ENCODE results near the gene RAB1B. TPM values are rescaled to one million over a fixed set of nuclear protein-coding genes. Genes with fewer than 3 reads are reported as not detected.
A peak's percentile ranks its signal among the peaks of the same experiment; 100 is the strongest.
"Not testable (repeated sequence)": the region's sequence is repeated elsewhere in the genome, so short reads cannot be mapped to it uniquely, and the experiment has no call there.

The RAB1B gene
- total RNA-seq, 1 donor from 2014 or later = 79.5 TPM

GRCh38 chr11:66299186-66299585, 30.7 kb downstream of the RAB1B start:
- DNase-seq (ENCODE audit: low read depth, low spot score) = no peak

GRCh38 chr11:66302656-66303055, 34.2 kb downstream of the RAB1B start:
- no peak for DNase-seq (ENCODE audit: low read depth, low spot score)

GRCh38 chr11:66309475-66309874, 41.0 kb downstream of the RAB1B start:
- no peak for DNase-seq (ENCODE audit: low read depth, low spot score)

- no peak for DNase-seq (ENCODE audit: low read depth, low spot score)
These were observed 41.9 kb downstream of the RAB1B start for GRCh38 chr11:66310324-66310723.

- not testable (repeated sequence) for DNase-seq (ENCODE audit: low read depth, low spot score)
These were observed 42.5 kb downstream of the RAB1B start for GRCh38 chr11:66310803-66311440.

GRCh38 chr11:66311470-66311964, 43.1 kb downstream of the RAB1B start:
- no peak for DNase-seq (ENCODE audit: low read depth, low spot score)

- peak; percentile 71 for DNase-seq (ENCODE audit: low read depth, low spot score)
These were observed 43.6 kb downstream of the RAB1B start for GRCh38 chr11:66311965-66312548.

GRCh38 chr11:66312549-66313320, 44.3 kb downstream of the RAB1B start:
- peak; percentile 81 for DNase-seq (ENCODE audit: low read depth, low spot score)

GRCh38 chr11:66313321-66314185, 45.1 kb downstream of the RAB1B start:
- DNase-seq (ENCODE audit: low read depth, low spot score) = no peak

GRCh38 chr11:66314186-66314501, 45.7 kb downstream of the RAB1B start:
- DNase-seq (ENCODE audit: low read depth, low spot score) = no peak

- no peak for DNase-seq (ENCODE audit: low read depth, low spot score)
These were observed 46.4 kb downstream of the RAB1B start for GRCh38 chr11:66314561-66315497.

GRCh38 chr11:66315498-66315885, 47.1 kb downstream of the RAB1B start:
- DNase-seq (ENCODE audit: low read depth, low spot score) = no peak

GRCh38 chr11:66315921-66316811, 47.7 kb downstream of the RAB1B start:
- no peak for DNase-seq (ENCODE audit: low read depth, low spot score)

- DNase-seq (ENCODE audit: low read depth, low spot score) = no peak
These were observed 48.4 kb downstream of the RAB1B start, which contains the start of gene CD248 for GRCh38 chr11:66316849-66317251. TSS of gene CD248 (minus strand) at chr11:66317044. CDS start at chr11:66317027, 17 bp downstream.

- no peak for DNase-seq (ENCODE audit: low read depth, low spot score)
These were observed 48.9 kb downstream of the RAB1B start for GRCh38 chr11:66317322-66317722.

- DNase-seq (ENCODE audit: low read depth, low spot score) = no peak
These were observed 49.5 kb downstream of the RAB1B start for GRCh38 chr11:66317723-66318599.

- DNase-seq (ENCODE audit: low read depth, low spot score) = no peak
These were observed 50.1 kb downstream of the RAB1B start for GRCh38 chr11:66318600-66318970.

GRCh38 chr11:66320289-66320688, 51.9 kb downstream of the RAB1B start:
- not testable (repeated sequence) for DNase-seq (ENCODE audit: low read depth, low spot score)
